Osteocyte (in vitro differentiated cells): ENCODE measurements around the gene VRK3. TPM values are rescaled to one million over a fixed set of nuclear protein-coding genes. Genes with fewer than 3 reads are reported as not detected.

Source experiments
- DNase-seq: peaks from one replicate; pipeline ENCODE4 v3.0.0; 2021; ENCODE audit warnings: mixed read lengths; ENCODE audit not compliant: unreplicated experiment; ENCODE audit errors: extremely low spot score
- H3K27ac Mint-ChIP-seq: one replicate; pipeline ENCODE4 v1.8.0; 2021; ENCODE audit warnings: mild to moderate bottlenecking, mixed read lengths; ENCODE audit not compliant: unreplicated experiment
- H3K27me3 Mint-ChIP-seq: one replicate; pipeline ENCODE4 v1.8.0; 2021; ENCODE audit warnings: mixed read lengths; ENCODE audit not compliant: unreplicated experiment
- H3K36me3 Mint-ChIP-seq: one replicate; pipeline ENCODE4 v1.8.0; 2021; ENCODE audit warnings: mixed read lengths; ENCODE audit not compliant: unreplicated experiment
- H3K4me1 Mint-ChIP-seq: one replicate; pipeline ENCODE4 v1.8.0; 2021; ENCODE audit warnings: mixed read lengths; ENCODE audit not compliant: unreplicated experiment
- H3K4me3 Mint-ChIP-seq: one replicate; pipeline ENCODE4 v1.8.0; 2021; ENCODE audit warnings: mild to moderate bottlenecking, moderate library complexity, mixed read lengths; ENCODE audit not compliant: unreplicated experiment
- H3K9me3 Mint-ChIP-seq: one replicate; pipeline ENCODE4 v1.8.0; 2021; ENCODE audit warnings: mixed read lengths; ENCODE audit not compliant: unreplicated experiment
- total RNA-seq: library from RNA; stranded (reverse); gene quantifications from 2 replicates; pipeline ENCODE4 v1.2.1, GENCODE V29; 2021
- TF ChIP-seq, protein P1 (sequence below): fragments of 200-600 bp; sonication (generic); IDR thresholded peaks from 2 replicates; pipeline ENCODE4 v1.5.0; 2021; ENCODE audit warnings: antibody characterized with exemption, mild to moderate bottlenecking, moderate library complexity

The VRK3 gene
- total RNA-seq, 1 donor from 2014 or later: 31.5 TPM

DNA sequence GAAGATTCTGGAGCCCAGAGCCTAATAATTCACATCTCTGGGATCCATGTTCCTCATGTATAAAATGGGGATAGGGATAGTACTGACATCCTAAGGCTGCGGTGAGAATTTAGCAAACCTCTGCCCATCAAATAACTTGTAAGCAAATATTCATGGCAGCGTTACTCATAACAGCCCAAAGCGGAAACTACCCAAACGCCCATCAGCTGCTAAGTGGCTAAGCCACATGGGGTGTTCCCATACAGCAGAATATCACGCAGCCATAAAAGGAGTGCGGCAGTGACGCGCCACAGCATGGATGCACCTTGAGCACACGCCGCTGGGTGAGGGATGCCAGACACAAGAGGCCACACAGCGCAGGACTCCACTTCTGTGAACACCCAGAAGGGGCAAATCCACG, 19.7 kb downstream of the VRK3 start:
- Mint-ChIP-seq H3K36me3 (peaks cover 30% of the 10 kb centered on the region), H3K4me3 (no peak overlapping the region), H3K27ac (no peak overlapping the region), H3K9me3 (no peaks in the 10 kb centered on the region), H3K4me1 (peaks cover 16% of the 10 kb centered on the region), H3K27me3 (no peaks in the 10 kb centered on the region)
- no peak for DNase-seq
- TF ChIP-seq, protein P1, sequence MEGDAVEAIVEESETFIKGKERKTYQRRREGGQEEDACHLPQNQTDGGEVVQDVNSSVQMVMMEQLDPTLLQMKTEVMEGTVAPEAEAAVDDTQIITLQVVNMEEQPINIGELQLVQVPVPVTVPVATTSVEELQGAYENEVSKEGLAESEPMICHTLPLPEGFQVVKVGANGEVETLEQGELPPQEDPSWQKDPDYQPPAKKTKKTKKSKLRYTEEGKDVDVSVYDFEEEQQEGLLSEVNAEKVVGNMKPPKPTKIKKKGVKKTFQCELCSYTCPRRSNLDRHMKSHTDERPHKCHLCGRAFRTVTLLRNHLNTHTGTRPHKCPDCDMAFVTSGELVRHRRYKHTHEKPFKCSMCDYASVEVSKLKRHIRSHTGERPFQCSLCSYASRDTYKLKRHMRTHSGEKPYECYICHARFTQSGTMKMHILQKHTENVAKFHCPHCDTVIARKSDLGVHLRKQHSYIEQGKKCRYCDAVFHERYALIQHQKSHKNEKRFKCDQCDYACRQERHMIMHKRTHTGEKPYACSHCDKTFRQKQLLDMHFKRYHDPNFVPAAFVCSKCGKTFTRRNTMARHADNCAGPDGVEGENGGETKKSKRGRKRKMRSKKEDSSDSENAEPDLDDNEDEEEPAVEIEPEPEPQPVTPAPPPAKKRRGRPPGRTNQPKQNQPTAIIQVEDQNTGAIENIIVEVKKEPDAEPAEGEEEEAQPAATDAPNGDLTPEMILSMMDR: no peak

DNA sequence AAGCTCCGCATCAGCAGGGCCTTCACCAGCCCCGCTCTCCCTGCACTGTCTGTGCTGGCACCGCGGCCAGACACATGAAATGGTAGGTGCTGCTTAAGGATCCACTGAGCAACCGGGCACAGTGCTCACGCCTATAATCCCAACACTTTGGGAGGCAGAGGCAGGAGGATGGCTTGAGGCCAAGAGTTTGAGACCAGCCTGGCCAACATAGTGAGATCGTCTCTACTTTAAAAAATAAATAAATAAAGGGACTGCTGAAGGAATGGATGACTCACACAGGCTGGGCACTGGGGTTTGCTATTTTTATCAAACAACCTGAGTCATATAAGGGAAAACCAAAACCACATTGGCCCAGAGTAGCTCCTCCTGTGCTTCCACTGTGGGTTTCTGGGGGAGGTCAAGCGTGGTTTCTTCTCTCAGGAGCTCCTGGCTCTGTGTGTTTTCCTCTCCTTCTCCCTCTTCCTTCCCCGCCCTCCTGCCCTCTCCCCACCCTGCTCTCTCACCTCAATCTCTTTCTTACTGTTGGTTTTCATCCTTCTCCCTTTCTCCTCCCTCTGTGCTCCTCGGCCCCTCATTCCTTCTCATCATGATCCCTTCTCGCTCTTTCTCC, 21.3 kb downstream of the VRK3 start:
- peaks cover 39% of the 10 kb centered on the region for H3K36me3 Mint-ChIP-seq
- H3K27me3 Mint-ChIP-seq: no peaks in the 10 kb centered on the region
- H3K4me1 Mint-ChIP-seq: peaks cover 16% of the 10 kb centered on the region
- no peaks in the 10 kb centered on the region for H3K9me3 Mint-ChIP-seq
- no peak overlapping the region for H3K4me3 Mint-ChIP-seq
- H3K27ac Mint-ChIP-seq: peak overlapping the region; percentile 81
- DNase-seq: no peak
- TF ChIP-seq, protein P1: no peak

DNA sequence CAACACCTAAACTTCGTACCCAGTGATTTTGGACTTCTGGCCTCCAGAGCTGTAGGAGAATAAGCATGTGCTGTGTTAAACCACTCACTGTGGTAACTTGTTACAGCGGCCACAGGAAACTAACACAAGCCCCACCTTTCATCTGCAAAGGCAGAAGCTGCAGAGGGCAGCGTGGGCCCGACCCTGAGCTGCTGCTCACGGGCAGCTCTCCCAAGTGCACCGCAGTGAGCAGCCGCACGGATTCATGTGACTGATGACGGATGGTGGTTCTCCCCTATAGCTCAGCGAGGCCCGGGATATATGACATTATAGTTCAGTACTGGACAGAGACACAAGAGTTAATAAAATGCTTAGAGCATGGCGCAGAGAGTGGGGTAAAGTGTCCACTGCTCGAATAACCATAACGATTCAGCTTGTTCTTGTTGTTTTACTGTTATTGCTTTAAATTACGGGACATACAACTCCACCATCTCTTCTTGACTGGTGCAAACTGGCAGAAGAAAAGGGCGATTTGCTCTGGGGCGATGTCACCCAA, 21.9 kb downstream of the VRK3 start:
- no peaks in the 10 kb centered on the region for H3K9me3 Mint-ChIP-seq
- peaks cover 16% of the 10 kb centered on the region for H3K4me1 Mint-ChIP-seq
- peaks cover 34% of the 10 kb centered on the region for H3K36me3 Mint-ChIP-seq
- no peak for DNase-seq
- H3K27me3 Mint-ChIP-seq: no peaks in the 10 kb centered on the region
- H3K4me3 Mint-ChIP-seq: no peak overlapping the region
- TF ChIP-seq, protein P1: no peak
- no peak overlapping the region for H3K27ac Mint-ChIP-seq

DNA sequence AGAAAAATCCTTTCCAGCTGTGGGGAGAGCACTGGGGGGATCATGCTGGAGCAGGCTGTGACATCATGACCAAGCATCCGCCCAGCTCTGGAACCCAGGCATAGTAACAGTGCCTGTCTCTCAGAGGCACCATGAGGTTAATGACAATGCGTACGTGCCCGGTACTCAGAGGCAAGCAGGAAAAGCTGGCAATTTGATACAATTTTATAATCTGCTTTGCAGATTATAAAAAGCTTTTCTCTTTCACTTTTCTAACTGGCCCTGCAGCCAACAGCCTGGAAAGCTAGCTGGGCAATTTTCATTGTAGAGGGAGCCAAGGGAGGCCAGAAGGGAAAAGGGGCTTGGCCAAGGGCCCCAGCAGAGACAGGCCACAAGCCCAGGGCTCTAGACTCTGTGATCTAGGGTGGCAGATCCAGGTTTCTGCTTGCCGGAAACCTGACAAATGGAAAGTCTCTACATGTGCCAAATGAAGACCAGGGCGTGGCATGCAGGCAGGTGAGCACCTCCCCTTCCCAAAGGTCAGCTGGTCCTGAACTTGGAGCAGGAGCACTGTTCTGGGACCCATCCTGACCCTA, 22.7 kb downstream of the VRK3 start:
- Mint-ChIP-seq H3K4me3 (no peak overlapping the region), H3K27ac (no peak overlapping the region), H3K36me3 (peaks cover 36% of the 10 kb centered on the region), H3K9me3 (no peaks in the 10 kb centered on the region), H3K27me3 (no peaks in the 10 kb centered on the region), H3K4me1 (peaks cover 16% of the 10 kb centered on the region)
- TF ChIP-seq, protein P1: no peak
- no peak for DNase-seq

DNA sequence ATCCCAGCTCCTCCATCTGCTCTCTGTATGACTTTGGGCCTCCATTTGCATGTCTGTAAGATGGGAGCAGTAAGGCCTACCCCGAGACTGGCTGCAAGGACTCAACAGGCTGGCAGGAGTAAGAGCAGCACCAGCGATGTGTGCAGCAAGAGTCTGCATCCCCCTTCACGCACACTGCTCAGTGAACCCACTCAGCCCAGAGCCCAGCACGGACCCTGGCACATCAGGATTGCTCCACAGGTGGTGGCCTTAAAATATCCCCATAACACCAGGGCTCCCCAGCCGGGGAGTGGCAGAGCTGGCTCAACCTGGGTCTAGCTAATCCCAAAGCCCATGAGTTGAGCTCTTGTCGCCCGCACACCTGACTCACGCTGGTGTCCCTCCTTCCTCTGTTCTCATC, 23.4 kb downstream of the VRK3 start:
- peaks cover 32% of the 10 kb centered on the region for H3K36me3 Mint-ChIP-seq
- no peak overlapping the region for H3K27ac Mint-ChIP-seq
- no peaks in the 10 kb centered on the region for H3K27me3 Mint-ChIP-seq
- H3K4me1 Mint-ChIP-seq: peaks cover 16% of the 10 kb centered on the region
- no peaks in the 10 kb centered on the region for H3K9me3 Mint-ChIP-seq
- DNase-seq: no peak
- TF ChIP-seq, protein P1: no peak
- H3K4me3 Mint-ChIP-seq: no peak overlapping the region
